ENCODE data around the gene CCDC17.

DNA sequence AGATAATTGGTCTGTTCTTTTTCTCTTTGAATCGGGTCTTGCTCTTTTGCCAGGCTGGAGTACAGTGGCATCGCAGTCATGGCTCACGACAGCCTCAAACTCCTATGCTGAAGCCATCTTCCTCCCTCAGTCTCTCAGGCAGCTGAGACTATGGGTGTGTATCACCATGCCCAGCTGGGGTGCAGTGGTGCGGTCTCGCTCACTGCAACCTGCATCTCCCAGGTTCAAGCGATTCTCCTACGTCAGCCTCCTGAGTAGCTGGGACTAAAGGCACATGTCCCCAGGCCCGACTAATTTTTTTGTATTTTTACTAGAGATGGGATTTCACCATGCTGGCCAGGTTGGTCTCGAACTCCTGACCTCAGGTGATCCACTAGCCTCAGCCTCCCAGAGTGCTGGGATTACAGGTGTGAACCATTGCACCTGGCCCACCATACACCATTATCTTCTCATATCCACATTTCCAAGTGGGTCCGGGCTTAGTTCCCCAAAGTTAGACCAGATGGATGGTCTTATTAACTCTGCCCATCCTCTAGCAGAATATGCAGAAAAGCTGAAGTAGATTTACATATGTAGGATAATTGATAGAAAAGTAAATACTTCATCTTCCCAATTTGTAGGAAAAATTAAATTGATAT is 13.1 kb downstream of the CCDC17 start:
- TF ChIP-seq, protein P1, sequence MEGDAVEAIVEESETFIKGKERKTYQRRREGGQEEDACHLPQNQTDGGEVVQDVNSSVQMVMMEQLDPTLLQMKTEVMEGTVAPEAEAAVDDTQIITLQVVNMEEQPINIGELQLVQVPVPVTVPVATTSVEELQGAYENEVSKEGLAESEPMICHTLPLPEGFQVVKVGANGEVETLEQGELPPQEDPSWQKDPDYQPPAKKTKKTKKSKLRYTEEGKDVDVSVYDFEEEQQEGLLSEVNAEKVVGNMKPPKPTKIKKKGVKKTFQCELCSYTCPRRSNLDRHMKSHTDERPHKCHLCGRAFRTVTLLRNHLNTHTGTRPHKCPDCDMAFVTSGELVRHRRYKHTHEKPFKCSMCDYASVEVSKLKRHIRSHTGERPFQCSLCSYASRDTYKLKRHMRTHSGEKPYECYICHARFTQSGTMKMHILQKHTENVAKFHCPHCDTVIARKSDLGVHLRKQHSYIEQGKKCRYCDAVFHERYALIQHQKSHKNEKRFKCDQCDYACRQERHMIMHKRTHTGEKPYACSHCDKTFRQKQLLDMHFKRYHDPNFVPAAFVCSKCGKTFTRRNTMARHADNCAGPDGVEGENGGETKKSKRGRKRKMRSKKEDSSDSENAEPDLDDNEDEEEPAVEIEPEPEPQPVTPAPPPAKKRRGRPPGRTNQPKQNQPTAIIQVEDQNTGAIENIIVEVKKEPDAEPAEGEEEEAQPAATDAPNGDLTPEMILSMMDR (optimal IDR thresholded peaks at IDR 0.05 in 1 of 3, IDR thresholded peaks at IDR 0.05 in 1 of 3, conservative IDR thresholded peaks at IDR 0.05 in 1 of 3; ENCODE audit: extremely low read depth in 1 of 3, insufficient read depth in 2 of 3, low read length in 3 of 3) = no peak
- TF ChIP-seq EZH2 (IDR thresholded peaks at IDR 0.05; ENCODE audit: low read length) = no peak

Measured in keratinocyte (primary cell).